RWPE1 (cell line): ENCODE results near the gene AGAP1.

Source experiments
- CTCF ChIA-PET: fragments of 350-600 bp; sonication (Branson Sonifier 250); formaldehyde crosslinking; extraction: SDS; loops from one replicate; lab custom pipeline; 2021; lab: Yijun Ruan, JAX
- POLR2A ChIA-PET: fragments of 400-600 bp; formaldehyde crosslinking; extraction: SDS; loops from one replicate; lab custom pipeline; 2020; ENCODE audit warnings: antibody characterized with exemption; ENCODE audit not compliant: low non-redundant PET; lab: Yijun Ruan, JAX
- DNase-seq: peaks from one replicate; pipeline ENCODE4 v3.0.0; 2012; ENCODE audit warnings: low spot score
- H3K27ac ChIP-seq: fragments of 450-650 bp; 2 replicates; pipeline ENCODE4 v1.5.1; 2017
- TF ChIP-seq, protein P1 (sequence below): fragments of 450-650 bp; conservative IDR thresholded peaks from 2 replicates; pipeline ENCODE4 v1.5.1; 2017; ENCODE audit warnings: low read depth, mild to moderate bottlenecking

The AGAP1 gene

DNA sequence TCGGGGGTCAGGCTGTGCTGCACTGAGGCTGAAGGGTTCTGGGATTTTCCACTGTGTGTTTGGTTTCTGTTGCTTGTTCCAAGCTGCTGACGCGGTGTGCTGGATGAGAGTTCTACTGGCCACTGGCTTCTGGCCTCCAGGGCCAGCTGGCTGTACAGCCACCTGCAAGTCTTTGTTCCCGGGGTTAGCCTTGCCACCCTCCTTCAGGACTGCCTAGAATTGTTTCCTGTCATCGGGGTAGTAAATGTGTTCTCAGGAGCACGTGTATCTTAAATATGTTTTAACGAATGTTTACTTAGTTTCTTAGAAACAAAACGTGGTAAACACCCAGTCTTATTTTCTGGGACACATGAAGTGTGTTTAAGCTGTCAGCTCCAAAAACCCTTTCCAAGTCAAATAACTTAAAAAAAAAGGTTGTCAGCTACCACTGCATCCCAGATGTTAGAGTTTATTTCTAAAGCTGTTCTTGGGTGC, 231.2 kb downstream of the AGAP1 start:
- CTCF ChIA-PET: interaction anchor here (0.6 kb wide), 1 partner anchor 22 kb away, joined by 3 read pairs; no protein-coding TSS in a partner anchor
- no peak for DNase-seq
- H3K27ac ChIP-seq: peak overlapping the region; percentile 42; the same call in 1 of the 2 replicates
- TF ChIP-seq, protein P1, sequence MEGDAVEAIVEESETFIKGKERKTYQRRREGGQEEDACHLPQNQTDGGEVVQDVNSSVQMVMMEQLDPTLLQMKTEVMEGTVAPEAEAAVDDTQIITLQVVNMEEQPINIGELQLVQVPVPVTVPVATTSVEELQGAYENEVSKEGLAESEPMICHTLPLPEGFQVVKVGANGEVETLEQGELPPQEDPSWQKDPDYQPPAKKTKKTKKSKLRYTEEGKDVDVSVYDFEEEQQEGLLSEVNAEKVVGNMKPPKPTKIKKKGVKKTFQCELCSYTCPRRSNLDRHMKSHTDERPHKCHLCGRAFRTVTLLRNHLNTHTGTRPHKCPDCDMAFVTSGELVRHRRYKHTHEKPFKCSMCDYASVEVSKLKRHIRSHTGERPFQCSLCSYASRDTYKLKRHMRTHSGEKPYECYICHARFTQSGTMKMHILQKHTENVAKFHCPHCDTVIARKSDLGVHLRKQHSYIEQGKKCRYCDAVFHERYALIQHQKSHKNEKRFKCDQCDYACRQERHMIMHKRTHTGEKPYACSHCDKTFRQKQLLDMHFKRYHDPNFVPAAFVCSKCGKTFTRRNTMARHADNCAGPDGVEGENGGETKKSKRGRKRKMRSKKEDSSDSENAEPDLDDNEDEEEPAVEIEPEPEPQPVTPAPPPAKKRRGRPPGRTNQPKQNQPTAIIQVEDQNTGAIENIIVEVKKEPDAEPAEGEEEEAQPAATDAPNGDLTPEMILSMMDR: no peak
- POLR2A ChIA-PET: no interaction called here

DNA sequence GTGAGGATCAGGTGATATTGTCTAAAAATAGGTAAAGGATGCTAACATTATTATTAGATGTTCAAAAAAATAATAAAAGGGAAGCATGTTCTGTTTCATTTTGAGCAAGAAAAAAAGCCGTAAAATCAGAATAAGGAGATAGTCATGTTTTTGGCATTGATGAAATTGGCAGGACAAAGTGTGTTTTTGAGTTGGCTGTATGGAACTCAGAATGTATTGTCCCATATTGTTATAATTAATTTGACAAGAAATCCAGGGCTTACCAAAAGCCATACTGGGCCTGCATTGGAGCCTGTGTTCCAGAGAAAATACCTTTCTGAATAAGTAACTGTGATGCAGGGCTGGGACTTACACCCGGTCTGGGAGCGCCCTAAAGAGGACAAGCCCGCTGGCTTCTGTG, 232.0 kb downstream of the AGAP1 start:
- POLR2A ChIA-PET: no interaction called here
- TF ChIP-seq, protein P1: no peak
- no peak for DNase-seq
- CTCF ChIA-PET: no interaction called here
- peak overlapping the region; percentile 71 for H3K27ac ChIP-seq

DNA sequence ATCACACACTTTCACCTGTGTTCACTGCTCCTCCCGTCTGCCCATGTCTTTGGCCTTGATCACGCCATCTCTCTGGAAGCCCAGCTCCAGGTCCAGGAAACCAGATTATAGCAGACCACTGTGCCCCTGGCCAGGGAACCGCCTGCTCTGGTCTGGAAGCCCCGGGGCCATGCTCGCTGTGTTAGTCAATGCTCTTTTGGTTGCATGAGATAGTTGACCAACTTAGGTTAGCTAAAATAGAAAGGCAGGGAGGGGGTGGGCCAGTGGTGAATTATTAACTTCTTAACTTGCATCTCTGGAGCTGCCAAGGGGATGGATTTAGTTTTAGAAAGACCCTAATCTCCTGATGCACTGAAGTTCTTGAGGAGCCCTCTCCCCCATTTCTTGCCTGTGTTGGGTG, 232.7 kb downstream of the AGAP1 start:
- CTCF ChIA-PET: no interaction called here

DNA sequence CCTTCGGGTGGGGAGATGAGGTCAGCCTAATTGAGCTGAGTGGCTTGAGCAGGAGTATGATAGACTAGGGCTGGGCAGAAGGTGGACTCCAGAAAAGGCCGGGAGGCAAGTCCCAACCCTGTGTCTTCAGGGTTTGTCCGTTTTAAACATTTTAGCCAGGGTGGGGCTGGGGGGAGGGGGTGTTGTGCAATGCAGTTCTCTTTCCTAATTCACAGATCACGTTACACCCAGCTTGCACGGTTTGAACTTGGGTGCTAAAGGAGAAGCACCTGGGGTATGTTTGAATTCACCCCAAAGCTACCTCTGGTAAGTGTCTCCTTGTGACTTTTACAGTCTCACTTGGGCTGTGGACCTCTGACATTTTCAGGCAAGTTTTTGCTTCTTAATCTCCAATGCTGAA, 233.3 kb downstream of the AGAP1 start:
- POLR2A ChIA-PET: no interaction called here
- peak overlapping the region; percentile 71 for H3K27ac ChIP-seq
- TF ChIP-seq, protein P1: no peak
- DNase-seq: peak; percentile 45
- CTCF ChIA-PET: interaction anchor here (0.6 kb wide), 1 partner anchor 669 kb away, joined by 3 read pairs; no protein-coding TSS in a partner anchor

More for the DNA sequence above, 232.7 kb downstream of the AGAP1 start:
- POLR2A ChIA-PET: no interaction called here
- TF ChIP-seq, protein P1: no peak
- H3K27ac ChIP-seq: peak overlapping the region; percentile 71
- DNase-seq: no peak

DNA sequence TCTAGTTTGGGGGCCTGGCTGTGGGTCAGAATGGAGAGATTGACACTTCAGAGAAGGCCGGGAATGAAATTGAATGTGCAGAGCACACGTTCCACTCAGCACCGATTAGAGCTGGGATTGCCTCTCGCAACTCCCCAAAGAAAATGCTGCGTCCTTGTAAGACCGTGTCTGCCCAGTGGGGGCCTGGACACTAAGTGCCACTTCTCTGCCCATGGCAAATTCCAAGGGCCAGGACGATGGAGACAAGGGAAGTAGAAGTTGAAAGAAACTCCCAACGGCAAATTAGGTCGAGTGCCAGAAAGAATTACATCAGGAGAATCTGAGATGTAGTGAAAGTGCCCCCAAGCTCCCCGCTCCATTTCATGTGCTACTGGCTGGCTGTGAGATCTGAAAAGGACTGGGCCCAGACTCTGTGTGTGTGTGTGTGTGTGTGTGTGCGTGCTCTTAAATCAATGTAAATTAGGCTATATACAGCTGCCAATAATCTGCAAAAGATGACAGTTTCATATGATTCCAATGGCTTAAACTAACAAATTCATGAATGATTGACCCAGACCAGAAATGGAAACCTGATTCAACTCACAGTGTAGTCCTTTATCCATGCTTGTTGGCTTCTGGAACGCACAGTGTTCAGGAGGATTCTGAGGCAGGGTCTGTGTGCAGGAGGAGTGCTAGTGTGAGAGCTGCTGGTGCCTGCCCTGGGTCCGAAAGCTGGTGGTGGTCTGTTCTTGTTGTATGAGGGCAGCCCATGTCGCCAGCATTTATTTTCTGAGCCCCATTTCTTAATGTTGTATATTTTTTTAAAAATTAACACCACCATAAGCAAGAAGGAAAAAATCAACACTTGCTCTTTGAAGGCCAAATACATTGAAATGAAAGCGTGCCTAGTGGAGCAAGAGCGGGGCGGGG, 234.3 kb downstream of the AGAP1 start:
- DNase-seq: no peak
- POLR2A ChIA-PET: interaction anchor here (0.7 kb wide), 1 partner anchor 1117 kb away, joined by 3 read pairs; no protein-coding TSS in a partner anchor
- CTCF ChIA-PET: interaction anchor here (0.6 kb wide), 1 partner anchor 669 kb away, joined by 3 read pairs; no protein-coding TSS in a partner anchor
- peak overlapping the region; percentile 71 for H3K27ac ChIP-seq
- TF ChIP-seq, protein P1: no peak

DNA sequence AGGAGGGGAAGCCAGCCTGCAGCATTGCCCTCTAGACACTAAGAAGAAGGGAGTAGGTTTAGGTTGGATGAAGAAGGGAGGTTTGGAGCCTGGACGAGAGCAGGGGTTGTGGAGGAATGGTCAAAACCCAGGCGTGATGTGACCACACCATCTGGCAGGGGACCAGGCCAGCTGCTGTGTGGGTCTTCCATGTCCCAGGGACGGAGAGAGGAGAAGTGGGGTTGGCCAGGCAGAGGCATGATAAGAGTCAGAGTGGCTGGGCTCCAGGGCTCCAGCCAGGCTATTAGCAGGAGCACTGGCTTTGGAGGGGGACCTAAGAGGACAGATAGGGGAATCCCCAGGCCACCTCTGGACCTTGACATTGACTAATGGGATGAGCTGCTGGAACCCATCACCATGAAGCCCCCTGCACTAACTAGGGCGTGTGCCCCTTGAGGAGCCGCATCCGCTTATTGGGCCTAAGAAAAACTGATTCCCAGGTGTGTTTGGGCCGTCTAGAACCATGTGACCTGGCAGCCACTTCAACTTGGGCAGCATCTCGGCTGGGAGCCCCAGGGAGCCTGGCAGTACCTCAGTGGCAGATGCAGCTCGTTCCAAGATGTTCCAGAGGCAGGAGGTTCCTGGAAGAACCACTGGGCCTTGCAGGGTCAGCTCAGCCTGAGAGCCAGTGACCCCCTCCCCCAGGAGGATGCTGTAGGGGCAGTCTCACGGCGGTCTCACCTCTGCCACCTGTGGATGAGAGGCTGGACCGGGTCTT, 235.1 kb downstream of the AGAP1 start:
- TF ChIP-seq, protein P1: no peak
- no peak overlapping the region for H3K27ac ChIP-seq
- POLR2A ChIA-PET: no interaction called here
- CTCF ChIA-PET: interaction anchor here (0.6 kb wide), 1 partner anchor 135 kb away, joined by 5 read pairs; no protein-coding TSS in a partner anchor
- no peak for DNase-seq
